HPDE6-E6E7 (cell line): ENCODE data around the gene PSMD7.
"Not testable (repeated sequence)": the region's sequence is repeated elsewhere in the genome, so short reads cannot be mapped to it uniquely, and the experiment has no call there.

ENCODE experiments used
- DNase-seq: peaks from one replicate; pipeline ENCODE4 v3.0.0; 2011; ENCODE audit warnings: missing footprints; ENCODE audit errors: extremely low spot score

The PSMD7 gene

GRCh38 chr16:74297145-74297665, 591 bp downstream of the PSMD7 start:
- DNase-seq = no peak

- DNase-seq = no peak
These were observed 1.5 kb downstream of the PSMD7 start for GRCh38 chr16:74298104-74298503.

GRCh38 chr16:74302341-74302740, 5.7 kb downstream of the PSMD7 start:
- no peak for DNase-seq

- no peak for DNase-seq
These were observed 7.7 kb downstream of the PSMD7 start for GRCh38 chr16:74304164-74304834.

- no peak for DNase-seq
These were observed 8.2 kb downstream of the PSMD7 start for GRCh38 chr16:74304835-74305176.

GRCh38 chr16:74305281-74305680, 8.7 kb downstream of the PSMD7 start:
- no peak for DNase-seq

GRCh38 chr16:74305978-74306784, 9.6 kb downstream of the PSMD7 start:
- DNase-seq = no peak

GRCh38 chr16:74307383-74307782, 10.8 kb downstream of the PSMD7 start:
- DNase-seq = no peak

- DNase-seq = peak; percentile 63
These were observed 13.5 kb downstream of the PSMD7 start for GRCh38 chr16:74309789-74310781.

- DNase-seq = no peak
These were observed 18.4 kb downstream of the PSMD7 start for GRCh38 chr16:74315059-74315458.

GRCh38 chr16:74320707-74321106, 24.1 kb downstream of the PSMD7 start:
- DNase-seq = no peak

GRCh38 chr16:74321356-74321755, 24.7 kb downstream of the PSMD7 start:
- DNase-seq = no peak

GRCh38 chr16:74322301-74322710, 25.7 kb downstream of the PSMD7 start:
- DNase-seq = no peak

- DNase-seq = not testable (repeated sequence)
These were observed 28.2 kb downstream of the PSMD7 start for GRCh38 chr16:74324777-74325176.

GRCh38 chr16:74325641-74326040, 29.0 kb downstream of the PSMD7 start:
- no peak for DNase-seq

GRCh38 chr16:74328346-74328745, 31.7 kb downstream of the PSMD7 start:
- DNase-seq = not testable (repeated sequence)

- not testable (repeated sequence) for DNase-seq
These were observed 35.9 kb downstream of the PSMD7 start for GRCh38 chr16:74332469-74332868.

- DNase-seq = not testable (repeated sequence)
These were observed 40.9 kb downstream of the PSMD7 start for GRCh38 chr16:74337506-74337905.

- not testable (repeated sequence) for DNase-seq
These were observed 42.6 kb downstream of the PSMD7 start for GRCh38 chr16:74339226-74339625.

GRCh38 chr16:74353038-74353437, 56.4 kb downstream of the PSMD7 start:
- DNase-seq = not testable (repeated sequence)
